ENCODE results near the gene CISD3. TPM values are rescaled to one million over a fixed set of nuclear protein-coding genes. Genes with fewer than 3 reads are reported as not detected.
A peak's percentile ranks its signal among the peaks of the same experiment; 100 is the strongest.

CISD3 gene
- total RNA-seq, 4 donors from 2014 or later, result 3.7 to 7.8 (median 5.4) TPM

- intact Hi-C loops (cut with DNase I; ENCODE audit: low total_unique reads), result loop anchor here (5.0 kb wide), 1 partner anchor 1815 kb away; no protein-coding TSS in a partner anchor
- no peak for TF ChIP-seq CTCF (IDR thresholded peaks at IDR 0.05)
- no peak for TF ChIP-seq POLR2A (IDR thresholded peaks at IDR 0.05)
- no peak overlapping the region for H3K4me3 ChIP-seq (ENCODE audit: low read depth, poor library complexity, severe bottlenecking)
- 66 to 72% methylated on average over 7 of the region's 7 CpGs for WGBS, 2 donors
- DNase-seq (ENCODE audit: low spot score in 2 of 2), result no peak
These were observed 2.5 kb downstream of the CISD3 start for GRCh38 chr17:38732376-38733281.

DNA sequence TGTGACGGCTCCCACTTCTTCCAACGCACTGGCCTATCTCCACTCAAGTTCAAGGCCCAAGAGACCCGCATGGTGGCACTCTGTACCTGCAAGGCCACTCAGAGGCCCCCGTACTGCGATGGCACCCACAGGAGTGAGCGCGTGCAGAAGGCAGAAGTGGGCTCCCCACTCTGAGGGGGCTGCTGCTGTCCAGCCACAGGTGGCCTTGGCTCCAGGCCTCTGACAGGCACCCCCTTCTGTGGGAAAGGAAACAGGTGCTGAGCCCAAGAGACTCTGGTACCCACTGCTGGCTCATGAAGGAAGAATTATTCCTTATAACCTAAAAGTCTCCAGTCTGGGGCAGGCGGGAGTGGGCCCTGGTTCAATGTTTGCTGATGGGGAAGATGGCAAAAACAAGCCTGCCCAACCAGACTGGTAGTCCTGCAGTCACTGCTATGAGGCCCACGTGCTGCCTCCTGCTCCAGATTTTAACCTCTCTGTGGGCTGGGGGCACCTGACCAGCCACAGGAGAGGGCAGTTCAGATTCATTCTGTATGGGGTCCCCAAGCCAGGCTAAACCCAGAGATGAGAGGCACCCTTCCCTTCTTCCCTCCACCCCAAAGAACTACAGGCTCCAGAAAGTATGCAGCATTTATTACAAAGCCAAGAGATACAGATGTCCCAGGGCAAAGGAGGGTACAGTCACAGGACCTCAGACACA, 3.3 kb downstream of the CISD3 start:
- WGBS, 2 donors, result 73 to 75% methylated on average over 9 of the region's 9 CpGs
- H3K4me3 ChIP-seq (ENCODE audit: low read depth, poor library complexity, severe bottlenecking), result no peak overlapping the region
- DNase-seq (ENCODE audit: low spot score in 2 of 2), result no peak
- TF ChIP-seq CTCF (IDR thresholded peaks at IDR 0.05) (no peak), POLR2A (IDR thresholded peaks at IDR 0.05) (no peak)
- intact Hi-C loops (cut with DNase I; ENCODE audit: low total_unique reads), result loop anchor here (5.0 kb wide), 1 partner anchor 1814 kb away; no protein-coding TSS in a partner anchor

- TF ChIP-seq CTCF (IDR thresholded peaks at IDR 0.05) (no peak), POLR2A (IDR thresholded peaks at IDR 0.05) (no peak)
- H3K4me3 ChIP-seq (ENCODE audit: low read depth, poor library complexity, severe bottlenecking), result no peak overlapping the region
- intact Hi-C loops (cut with DNase I; ENCODE audit: low total_unique reads), result loop anchor here (2.0 to 5.0 kb wide), 2 partner anchors 53 to 1813 kb away; no protein-coding TSS in a partner anchor
- WGBS, 2 donors, result 72 to 73% methylated on average over 13 to 15 of the region's 15 CpGs
- no peak for DNase-seq (ENCODE audit: low spot score in 2 of 2)
These were observed 4.1 kb downstream of the CISD3 start for GRCh38 chr17:38733982-38734973.

- no peak for TF ChIP-seq CTCF (IDR thresholded peaks at IDR 0.05)
- TF ChIP-seq POLR2A (IDR thresholded peaks at IDR 0.05), result no peak
- intact Hi-C loops (cut with DNase I; ENCODE audit: low total_unique reads), result loop anchor here (2.0 kb wide), 1 partner anchor 55 kb away; no protein-coding TSS in a partner anchor
- WGBS, 2 donors, result 43 to 48% methylated on average over 23 of the region's 23 CpGs
- no peak overlapping the region for H3K4me3 ChIP-seq (ENCODE audit: low read depth, poor library complexity, severe bottlenecking)
- DNase-seq (ENCODE audit: low spot score in 2 of 2), result peak in 1 of 2 donors; percentile 92
These were observed 5.2 kb downstream of the CISD3 start for GRCh38 chr17:38735161-38735997.
